ENCODE measurements around the gene HGS. TPM values are rescaled to one million over a fixed set of nuclear protein-coding genes. Genes with fewer than 3 reads are reported as not detected.

Gene HGS
- total and polyA plus RNA-seq, 2 of the 13 experiments (the other 11 are each of a cell fraction or from before 2014, with no cell fraction given): 73.3 to 78.1 TPM

DNA sequence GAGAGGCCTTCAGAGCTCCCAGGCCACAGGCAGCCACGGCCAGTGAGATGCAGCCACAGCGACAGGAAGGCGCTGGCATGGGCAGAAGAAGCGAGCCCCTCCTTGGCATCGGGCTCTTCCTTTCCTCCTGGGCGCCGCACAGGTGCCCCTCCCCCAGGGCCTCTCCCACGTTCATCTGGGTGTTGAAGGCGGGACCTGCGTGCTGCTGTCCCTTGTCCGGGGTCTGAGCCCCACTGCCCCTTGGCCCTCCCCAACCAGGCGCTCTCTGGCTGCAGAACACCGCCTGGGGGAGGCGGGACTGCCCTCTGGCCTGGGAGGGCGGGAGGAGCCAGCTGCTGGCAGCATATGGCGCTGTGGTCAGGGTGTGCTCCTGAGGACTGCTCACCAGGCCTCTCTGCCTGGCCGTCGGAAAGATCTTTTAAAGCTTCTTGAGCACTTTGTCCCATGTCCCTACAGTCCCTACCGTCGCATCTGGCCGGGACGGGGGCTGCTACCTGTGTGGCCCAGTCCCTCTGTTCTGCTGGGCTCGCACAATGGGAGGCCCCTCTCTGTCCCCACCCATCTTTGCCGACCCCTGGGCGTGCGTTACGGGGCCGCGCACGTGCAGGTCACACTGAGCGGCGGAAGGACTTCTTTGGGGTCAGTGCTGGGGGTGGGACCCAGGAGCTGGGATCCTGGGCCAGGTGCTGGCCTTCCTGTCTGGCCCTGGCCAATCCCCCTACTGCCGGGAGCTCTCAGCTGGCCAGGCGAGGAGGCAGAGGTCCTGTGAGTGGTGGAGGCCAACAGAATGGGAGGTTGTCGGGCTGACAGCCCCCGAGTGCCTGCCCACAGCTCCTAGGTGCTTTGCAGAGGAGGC is 30.0 kb downstream of the HGS start (continued):
- TF ChIP-seq, protein P1, sequence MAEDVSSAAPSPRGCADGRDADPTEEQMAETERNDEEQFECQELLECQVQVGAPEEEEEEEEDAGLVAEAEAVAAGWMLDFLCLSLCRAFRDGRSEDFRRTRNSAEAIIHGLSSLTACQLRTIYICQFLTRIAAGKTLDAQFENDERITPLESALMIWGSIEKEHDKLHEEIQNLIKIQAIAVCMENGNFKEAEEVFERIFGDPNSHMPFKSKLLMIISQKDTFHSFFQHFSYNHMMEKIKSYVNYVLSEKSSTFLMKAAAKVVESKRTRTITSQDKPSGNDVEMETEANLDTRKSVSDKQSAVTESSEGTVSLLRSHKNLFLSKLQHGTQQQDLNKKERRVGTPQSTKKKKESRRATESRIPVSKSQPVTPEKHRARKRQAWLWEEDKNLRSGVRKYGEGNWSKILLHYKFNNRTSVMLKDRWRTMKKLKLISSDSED (CRISPR knock-in tag; IDR thresholded peaks at IDR 0.05): no peak
- no peak for TF ChIP-seq PAWR (CRISPR knock-in tag; IDR thresholded peaks at IDR 0.05; ENCODE audit: borderline replicate concordance)
- TF ChIP-seq SALL1 (CRISPR knock-in tag; IDR thresholded peaks at IDR 0.05): no peak; the same call in 1 of the 2 replicates
- TF ChIP-seq PHF5A (CRISPR knock-in tag; IDR thresholded peaks at IDR 0.05; ENCODE audit: low read depth, unreplicated experiment): peak; percentile 90
- peak; percentile 71 for TF ChIP-seq SOX5 (CRISPR knock-in tag; IDR thresholded peaks at IDR 0.05; ENCODE audit: borderline replicate concordance)
- no peak; the same call in none of the 2 replicates for TF ChIP-seq ELF3 (CRISPR knock-in tag; IDR thresholded peaks at IDR 0.05)
- peak; percentile 50; the same call in 1 of the 2 replicates for TF ChIP-seq BCL6 (CRISPR knock-in tag; IDR thresholded peaks at IDR 0.05)
- TF ChIP-seq, protein P2, sequence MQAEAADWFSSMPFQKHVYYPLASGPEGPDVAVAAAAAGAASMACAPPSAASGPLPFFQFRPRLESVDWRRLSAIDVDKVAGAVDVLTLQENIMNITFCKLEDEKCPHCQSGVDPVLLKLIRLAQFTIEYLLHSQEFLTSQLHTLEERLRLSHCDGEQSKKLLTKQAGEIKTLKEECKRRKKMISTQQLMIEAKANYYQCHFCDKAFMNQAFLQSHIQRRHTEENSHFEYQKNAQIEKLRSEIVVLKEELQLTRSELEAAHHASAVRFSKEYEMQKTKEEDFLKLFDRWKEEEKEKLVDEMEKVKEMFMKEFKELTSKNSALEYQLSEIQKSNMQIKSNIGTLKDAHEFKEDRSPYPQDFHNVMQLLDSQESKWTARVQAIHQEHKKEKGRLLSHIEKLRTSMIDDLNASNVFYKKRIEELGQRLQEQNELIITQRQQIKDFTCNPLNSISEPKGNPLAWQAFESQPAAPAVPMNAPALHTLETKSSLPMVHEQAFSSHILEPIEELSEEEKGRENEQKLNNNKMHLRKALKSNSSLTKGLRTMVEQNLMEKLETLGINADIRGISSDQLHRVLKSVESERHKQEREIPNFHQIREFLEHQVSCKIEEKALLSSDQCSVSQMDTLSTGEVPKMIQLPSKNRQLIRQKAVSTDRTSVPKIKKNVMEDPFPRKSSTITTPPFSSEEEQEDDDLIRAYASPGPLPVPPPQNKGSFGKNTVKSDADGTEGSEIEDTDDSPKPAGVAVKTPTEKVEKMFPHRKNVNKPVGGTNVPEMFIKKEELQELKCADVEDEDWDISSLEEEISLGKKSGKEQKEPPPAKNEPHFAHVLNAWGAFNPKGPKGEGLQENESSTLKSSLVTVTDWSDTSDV (CRISPR knock-in tag; IDR thresholded peaks at IDR 0.05): no peak; the same call in none of the 2 replicates
- TF ChIP-seq, protein P3, sequence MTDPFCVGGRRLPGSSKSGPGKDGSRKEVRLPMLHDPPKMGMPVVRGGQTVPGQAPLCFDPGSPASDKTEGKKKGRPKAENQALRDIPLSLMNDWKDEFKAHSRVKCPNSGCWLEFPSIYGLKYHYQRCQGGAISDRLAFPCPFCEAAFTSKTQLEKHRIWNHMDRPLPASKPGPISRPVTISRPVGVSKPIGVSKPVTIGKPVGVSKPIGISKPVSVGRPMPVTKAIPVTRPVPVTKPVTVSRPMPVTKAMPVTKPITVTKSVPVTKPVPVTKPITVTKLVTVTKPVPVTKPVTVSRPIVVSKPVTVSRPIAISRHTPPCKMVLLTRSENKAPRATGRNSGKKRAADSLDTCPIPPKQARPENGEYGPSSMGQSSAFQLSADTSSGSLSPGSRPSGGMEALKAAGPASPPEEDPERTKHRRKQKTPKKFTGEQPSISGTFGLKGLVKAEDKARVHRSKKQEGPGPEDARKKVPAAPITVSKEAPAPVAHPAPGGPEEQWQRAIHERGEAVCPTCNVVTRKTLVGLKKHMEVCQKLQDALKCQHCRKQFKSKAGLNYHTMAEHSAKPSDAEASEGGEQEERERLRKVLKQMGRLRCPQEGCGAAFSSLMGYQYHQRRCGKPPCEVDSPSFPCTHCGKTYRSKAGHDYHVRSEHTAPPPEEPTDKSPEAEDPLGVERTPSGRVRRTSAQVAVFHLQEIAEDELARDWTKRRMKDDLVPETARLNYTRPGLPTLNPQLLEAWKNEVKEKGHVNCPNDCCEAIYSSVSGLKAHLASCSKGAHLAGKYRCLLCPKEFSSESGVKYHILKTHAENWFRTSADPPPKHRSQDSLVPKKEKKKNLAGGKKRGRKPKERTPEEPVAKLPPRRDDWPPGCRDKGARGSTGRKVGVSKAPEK (CRISPR knock-in tag; IDR thresholded peaks at IDR 0.05; ENCODE audit: borderline replicate concordance): no peak; the same call in 1 of the 2 replicates
- TF ChIP-seq, protein P4, sequence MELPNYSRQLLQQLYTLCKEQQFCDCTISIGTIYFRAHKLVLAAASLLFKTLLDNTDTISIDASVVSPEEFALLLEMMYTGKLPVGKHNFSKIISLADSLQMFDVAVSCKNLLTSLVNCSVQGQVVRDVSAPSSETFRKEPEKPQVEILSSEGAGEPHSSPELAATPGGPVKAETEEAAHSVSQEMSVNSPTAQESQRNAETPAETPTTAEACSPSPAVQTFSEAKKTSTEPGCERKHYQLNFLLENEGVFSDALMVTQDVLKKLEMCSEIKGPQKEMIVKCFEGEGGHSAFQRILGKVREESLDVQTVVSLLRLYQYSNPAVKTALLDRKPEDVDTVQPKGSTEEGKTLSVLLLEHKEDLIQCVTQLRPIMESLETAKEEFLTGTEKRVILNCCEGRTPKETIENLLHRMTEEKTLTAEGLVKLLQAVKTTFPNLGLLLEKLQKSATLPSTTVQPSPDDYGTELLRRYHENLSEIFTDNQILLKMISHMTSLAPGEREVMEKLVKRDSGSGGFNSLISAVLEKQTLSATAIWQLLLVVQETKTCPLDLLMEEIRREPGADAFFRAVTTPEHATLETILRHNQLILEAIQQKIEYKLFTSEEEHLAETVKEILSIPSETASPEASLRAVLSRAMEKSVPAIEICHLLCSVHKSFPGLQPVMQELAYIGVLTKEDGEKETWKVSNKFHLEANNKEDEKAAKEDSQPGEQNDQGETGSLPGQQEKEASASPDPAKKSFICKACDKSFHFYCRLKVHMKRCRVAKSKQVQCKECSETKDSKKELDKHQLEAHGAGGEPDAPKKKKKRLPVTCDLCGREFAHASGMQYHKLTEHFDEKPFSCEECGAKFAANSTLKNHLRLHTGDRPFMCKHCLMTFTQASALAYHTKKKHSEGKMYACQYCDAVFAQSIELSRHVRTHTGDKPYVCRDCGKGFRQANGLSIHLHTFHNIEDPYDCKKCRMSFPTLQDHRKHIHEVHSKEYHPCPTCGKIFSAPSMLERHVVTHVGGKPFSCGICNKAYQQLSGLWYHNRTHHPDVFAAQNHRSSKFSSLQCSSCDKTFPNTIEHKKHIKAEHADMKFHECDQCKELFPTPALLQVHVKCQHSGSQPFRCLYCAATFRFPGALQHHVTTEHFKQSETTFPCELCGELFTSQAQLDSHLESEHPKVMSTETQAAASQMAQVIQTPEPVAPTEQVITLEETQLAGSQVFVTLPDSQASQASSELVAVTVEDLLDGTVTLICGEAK (IDR thresholded peaks at IDR 0.05): no peak
- TF ChIP-seq, protein P4 (CRISPR knock-in tag; IDR thresholded peaks at IDR 0.05): peak; percentile 44; the same call in 1 of the 2 replicates
